Adrenal gland (tissue), 5 donors: ENCODE measurements around the gene SBSN.

Experiments used
- CTCF ChIP-seq, 6 experiments: fragments of 450-650 bp in 4 of 6; fragments of 200-600 bp in 2 of 6; sonication (generic) in 1 of 6; IDR thresholded peaks; 1 replicate in 5 of 6; 2 replicates in 1 of 6; pipeline versions ENCODE4 v1.5.1 to v1.8.0; 2016 to 2021; ENCODE audit warnings: antibody characterized with exemption in 6 of 6, mild to moderate bottlenecking in 2 of 6, moderate library complexity in 1 of 6
- POLR2A ChIP-seq, 2 donors: fragments of 450-650 bp; IDR thresholded peaks; one replicate each; pipeline ENCODE4 v1.6.1; 2017; ENCODE audit warnings: antibody characterized with exemption in 2 of 2, mild to moderate bottlenecking in 2 of 2, moderate library complexity in 1 of 2
- donor health status: DM: no; HTN: no; CAD: no.

DNA sequence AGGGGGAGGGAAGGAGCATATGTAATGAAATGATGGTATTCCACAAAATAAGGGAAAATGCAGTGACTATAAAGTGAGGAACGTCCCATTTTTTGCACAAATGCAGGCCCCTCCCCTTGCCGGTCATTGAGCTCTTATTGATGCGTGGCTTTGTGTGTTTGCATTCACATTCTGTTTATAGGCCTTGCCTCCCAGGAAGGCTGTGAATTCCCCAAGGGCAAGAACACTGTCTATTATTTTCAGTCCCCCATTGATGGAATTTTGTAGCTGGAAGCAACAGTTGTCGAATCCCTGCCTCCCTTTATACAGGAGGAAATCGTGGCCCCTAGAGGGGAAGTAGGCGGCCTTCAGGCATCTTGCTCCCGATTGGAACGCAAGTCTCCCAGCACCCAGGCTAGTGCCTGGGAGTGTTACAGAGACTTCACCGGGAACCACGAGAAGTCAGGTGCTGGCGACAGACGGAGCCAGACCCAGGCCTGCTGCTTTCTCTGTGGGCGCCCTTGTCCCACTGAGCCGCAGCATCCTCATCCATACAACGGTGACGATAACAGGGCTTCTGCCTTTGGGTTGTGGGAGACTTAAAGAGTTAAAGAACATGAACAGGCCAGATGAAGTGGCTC is 6.9 kb downstream of the SBSN start:
- no peak for TF ChIP-seq CTCF (IDR thresholded peaks at IDR 0.05)
- no peak for TF ChIP-seq POLR2A (IDR thresholded peaks at IDR 0.05)
